Thyroid gland (tissue), 4 donors: Measurements from ENCODE around the gene ARPC4. TPM values are rescaled to one million over a fixed set of nuclear protein-coding genes. Genes with fewer than 3 reads are reported as not detected.
"Not testable (repeated sequence)": the region's sequence is repeated elsewhere in the genome, so short reads cannot be mapped to it uniquely, and the experiment has no call there.

Source experiments
- DNase-seq, 2 donors: peaks; one replicate each; pipeline ENCODE4 v3.0.0-alpha.2; 2019
- H3K27ac ChIP-seq, 3 donors: fragments of 200-600 bp; sonication (generic); 1 replicate in 2 of 3; 2 replicates in 1 of 3; pipeline ENCODE4 v1.5.1; 2016 to 2019; ENCODE audit warnings: mild to moderate bottlenecking in 1 of 3, moderate library complexity in 1 of 3
- H3K27me3 ChIP-seq: fragments of 200-600 bp; sonication (generic); one replicate; pipeline ENCODE4 v1.5.1; 2019
- H3K36me3 ChIP-seq, 2 donors: fragments of 200-600 bp; sonication (generic); one replicate each; pipeline ENCODE4 v1.5.1; 2016 to 2019
- H3K4me1 ChIP-seq, 2 donors: fragments of 200-600 bp; sonication (generic); one replicate each; pipeline ENCODE4 v1.5.1; 2017 to 2019
- H3K4me3 ChIP-seq, 3 donors: fragments of 200-600 bp; sonication (generic); replicated peaks in 1 of 3; 1 replicate in 2 of 3; 2 replicates in 1 of 3; pipeline ENCODE4 v1.5.1; 2016; ENCODE audit warnings: mild to moderate bottlenecking in 1 of 3
- H3K9me3 ChIP-seq: fragments of 200-600 bp; sonication (generic); one replicate; pipeline ENCODE4 v1.5.1; 2017
- CTCF ChIP-seq, 6 experiments: fragments of 200-600 bp in 3 of 6; fragments of 450-650 bp in 3 of 6; sonication (generic) in 3 of 6; IDR thresholded peaks; one replicate each; pipeline ENCODE4 v1.5.1; 2016 to 2019; ENCODE audit warnings: antibody characterized with exemption in 6 of 6, mild to moderate bottlenecking in 2 of 6, inconsistent platforms in 1 of 6, moderate library complexity in 1 of 6
- POLR2A ChIP-seq, 2 donors: fragments of 450-650 bp; IDR thresholded peaks; one replicate each; pipeline ENCODE4 v1.6.1; 2017; ENCODE audit warnings: antibody characterized with exemption in 2 of 2, mild to moderate bottlenecking in 2 of 2, moderate library complexity in 1 of 2
- WGBS, 2 donors: methylation state at CpG; one replicate each; pipeline ENCODE4 v1.1.5; 2017; 5-methylcytosine and 5-hydroxymethylcytosine counted together
- intact Hi-C: fragments of 100-400 bp; cut with DNase I; formaldehyde crosslinking; loops from one replicate; pipeline ENCODE4 v1.15.1; 2023
- total RNA-seq, 4 donors: library from RNA; depleted of rRNA; stranded (reverse); fragments of >200 nt; gene quantifications; one replicate each; pipeline ENCODE4 v1.2.3, GENCODE V29; 2016

ARPC4 gene
- total RNA-seq, 4 donors from 2014 or later = 155 to 232 (median 187) TPM

GRCh38 chr3:9852528-9852927 lies 59.6 kb downstream of the ARPC4 start:
- DNase-seq = no peak
- Histone ChIP-seq H3K27me3 (no peaks in the 10 kb centered on the region), H3K27ac (no peak overlapping the region), H3K4me3 (no peak overlapping the region), H3K4me1 (peaks cover 3 to 21% of the 10 kb centered on the region in 2 donors), H3K36me3 (no peaks in the 10 kb centered on the region), H3K9me3 (no peaks in the 10 kb centered on the region)
- TF ChIP-seq POLR2A (IDR thresholded peaks at IDR 0.05) = no peak
- TF ChIP-seq CTCF (IDR thresholded peaks at IDR 0.05) = no peak
- WGBS, 2 donors = 92 to 97% methylated on average over 6 of the region's 6 CpGs
- intact Hi-C loops = no loop called here

GRCh38 chr3:9854291-9854940 lies 61.5 kb downstream of the ARPC4 start:
- WGBS, 2 donors = 38 to 41% methylated on average over 11 of the region's 11 CpGs
- peaks cover 3 to 17% of the 10 kb centered on the region in 2 donors for H3K4me1 ChIP-seq
- H3K4me3 ChIP-seq, H3K36me3 ChIP-seq, H3K27ac ChIP-seq, intact Hi-C loops, H3K9me3 ChIP-seq, H3K27me3 ChIP-seq: not testable (repeated sequence)
- peak in 1 of 2 donors; percentile 7 for DNase-seq

GRCh38 chr3:9855594-9855993 lies 62.7 kb downstream of the ARPC4 start:
- Histone ChIP-seq H3K36me3 (no peaks in the 10 kb centered on the region), H3K27me3 (no peaks in the 10 kb centered on the region), H3K4me3 (no peak overlapping the region), H3K27ac (no peak overlapping the region), H3K4me1 (peaks cover 3 to 17% of the 10 kb centered on the region in 2 donors), H3K9me3 (no peaks in the 10 kb centered on the region)
- 100% methylated on average over 3 of the region's 3 CpGs for WGBS, 2 donors
- intact Hi-C loops = no loop called here
- no peak for DNase-seq
- TF ChIP-seq CTCF (IDR thresholded peaks at IDR 0.05) (no peak), POLR2A (IDR thresholded peaks at IDR 0.05) (no peak)

Other genes with a start within 250 kb of the ARPC4 start
- gene LHFPL4, start 239.3 kb upstream of the ARPC4 start, total RNA-seq = under 1 TPM in 2 of 4 donors, not detected in 2; 0.11 to 0.13 TPM
- gene MTMR14, start 143.6 kb upstream of the ARPC4 start, total RNA-seq = 10 to 100 TPM; 30.0 to 35.5 (median 33.5) TPM
- gene CPNE9, start 89.2 kb upstream of the ARPC4 start, total RNA-seq = not detected
- 10 to 100 TPM; 19.4 to 36.6 (median 20.3) TPM for gene BRPF1, start 61.3 kb upstream of the ARPC4 start, total RNA-seq
- gene OGG1, start 43.1 kb upstream of the ARPC4 start, total RNA-seq = 10 to 100 TPM; 23.7 to 46.6 (median 30.3) TPM
- gene CAMK1, start 23.1 kb upstream of the ARPC4 start, total RNA-seq = 10 to 100 TPM; 32.1 to 44.8 (median 35.9) TPM
- 10 to 100 TPM; 64.2 to 93.3 (median 83.3) TPM for gene TADA3, start 609 bp upstream of the ARPC4 start, total RNA-seq
- gene TTLL3, start 17.2 kb downstream of the ARPC4 start, total RNA-seq = 10 to 100 TPM; 39.0 to 64.6 (median 56.9) TPM
- 10 to 100 TPM; 36.2 to 49.7 (median 37.5) TPM for gene RPUSD3, start 50.9 kb downstream of the ARPC4 start, total RNA-seq
- 1 to 10 TPM; 2.2 to 9.4 (median 3.0) TPM for gene CIDEC, start 87.2 kb downstream of the ARPC4 start, total RNA-seq
- 10 to 100 TPM; 18.9 to 37.5 (median 32.7) TPM for gene JAGN1, start 97.5 kb downstream of the ARPC4 start, total RNA-seq
- 1 to 10 TPM; 3.7 to 8.1 (median 6.7) TPM for gene IL17RE, start 109.8 kb downstream of the ARPC4 start, total RNA-seq
- gene IL17RC, start 124.0 kb downstream of the ARPC4 start, total RNA-seq = 10 to 100 TPM; 64.2 to 70.2 (median 68.0) TPM
- gene CRELD1, start 140.8 kb downstream of the ARPC4 start, total RNA-seq = 100 to 1,000 TPM in 2 of 4 donors, 10 to 100 TPM in 2; 57.3 to 192 (median 96.7) TPM
- 1 to 10 TPM; 2.8 to 8.5 (median 6.6) TPM for gene PRRT3, start 159.3 kb downstream of the ARPC4 start, total RNA-seq
- gene EMC3, start 193.8 kb downstream of the ARPC4 start, total RNA-seq = 100 to 1,000 TPM in 2 of 4 donors, 10 to 100 TPM in 2; 53.1 to 160 (median 117) TPM
- 1 to 10 TPM; 2.0 to 7.9 (median 4.4) TPM for gene FANCD2, start 233.4 kb downstream of the ARPC4 start, total RNA-seq